Activated gamma-delta T cell treated with Interleukin-2 at 50 U/mL for 16 hours (primary cell): ENCODE data around the gene EMP2.
"Not testable (repeated sequence)": the region's sequence is repeated elsewhere in the genome, so short reads cannot be mapped to it uniquely, and the experiment has no call there.

Experiments used
- DNase-seq: peaks from one replicate; pipeline ENCODE4 v3.0.0-alpha.2; 2020

EMP2 gene

GRCh38 chr16:10519929-10520868 is 60.2 kb downstream of the EMP2 start:
- DNase-seq, result no peak

- no peak for DNase-seq
These were observed 61.1 kb downstream of the EMP2 start for GRCh38 chr16:10519297-10519696.

- no peak for DNase-seq
These were observed 61.8 kb downstream of the EMP2 start for GRCh38 chr16:10518479-10519041.

- DNase-seq, result no peak
These were observed 62.5 kb downstream of the EMP2 start for GRCh38 chr16:10517868-10518267.

- DNase-seq, result peak; percentile 38
These were observed 65.9 kb downstream of the EMP2 start for GRCh38 chr16:10514369-10515055.

GRCh38 chr16:10511829-10512228 is 68.6 kb downstream of the EMP2 start:
- no peak for DNase-seq

GRCh38 chr16:10510279-10510678 is 70.1 kb downstream of the EMP2 start:
- DNase-seq, result no peak

- DNase-seq, result peak; percentile 64
These were observed 70.8 kb downstream of the EMP2 start for GRCh38 chr16:10509534-10510025.

- not testable (repeated sequence) for DNase-seq
These were observed 75.1 kb downstream of the EMP2 start for GRCh38 chr16:10505286-10505685.

- no peak for DNase-seq
These were observed 76.0 kb downstream of the EMP2 start for GRCh38 chr16:10504404-10504885.

- no peak for DNase-seq
These were observed 77.6 kb downstream of the EMP2 start for GRCh38 chr16:10502776-10503175.

- no peak for DNase-seq
These were observed 79.3 kb downstream of the EMP2 start for GRCh38 chr16:10501016-10501607.

GRCh38 chr16:10500582-10500981 is 79.8 kb downstream of the EMP2 start:
- DNase-seq, result no peak

- no peak for DNase-seq
These were observed 83.0 kb downstream of the EMP2 start for GRCh38 chr16:10497132-10498101.

- no peak for DNase-seq
These were observed 85.4 kb downstream of the EMP2 start for GRCh38 chr16:10495031-10495345.

GRCh38 chr16:10494343-10495030 is 85.9 kb downstream of the EMP2 start:
- DNase-seq, result no peak

- no peak for DNase-seq
These were observed 87.1 kb downstream of the EMP2 start for GRCh38 chr16:10493276-10493675.

GRCh38 chr16:10490141-10490540 is 90.3 kb downstream of the EMP2 start:
- no peak for DNase-seq

GRCh38 chr16:10485698-10486382 is 94.6 kb downstream of the EMP2 start:
- DNase-seq, result no peak

- DNase-seq, result no peak
These were observed 95.2 kb downstream of the EMP2 start for GRCh38 chr16:10485159-10485558.

GRCh38 chr16:10480151-10480550 is 100.2 kb downstream of the EMP2 start:
- DNase-seq, result no peak
